IMR-90 (cell line): ENCODE measurements around the gene SYCP3. TPM values are rescaled to one million over a fixed set of nuclear protein-coding genes. Genes with fewer than 3 reads are reported as not detected.

Source experiments
- ATAC-seq: fragments of 200-7000 bp; cut with Tn5 transposase; 2 replicates; pipeline ENCODE4 v1.9.1; 2020; ENCODE audit warnings: low read depth, mild to moderate bottlenecking, moderate library complexity
- BruUV-seq: library from RNA; stranded (reverse); fragments of 400-500 nt; replicated peaks from 2 replicates; lab custom pipeline; 2021; lab: Mats Ljungman, UMichigan
- CTCF ChIA-PET: fragments of 300-600 bp; formaldehyde crosslinking; extraction: SDS; loops from one replicate; lab custom pipeline; 2021; ENCODE audit warnings: antibody characterized with exemption; lab: Yijun Ruan, JAX
- POLR2A ChIA-PET: fragments of 300-600 bp; sonication (Branson Sonifier 250); formaldehyde crosslinking; loops from one replicate; lab custom pipeline; 2022; ENCODE audit warnings: antibody characterized with exemption; ENCODE audit not compliant: unreplicated experiment; lab: Charles Lee
- DNase-seq: peaks from one replicate; pipeline ENCODE4 v3.0.0; 2013
- H2AFZ ChIP-seq: replicated peaks from 2 replicates; pipeline ENCODE3; 2013; ENCODE audit warnings: low read length, mild to moderate bottlenecking; ENCODE audit not compliant: poor library complexity
- H2AK5ac ChIP-seq: 2 replicates; pipeline ENCODE4 v1.6.1; 2013; ENCODE audit warnings: low read depth, low read length, inconsistent platforms
- H2AK9ac ChIP-seq: replicated peaks from 2 replicates; pipeline ENCODE3; 2013; ENCODE audit warnings: mild to moderate bottlenecking, low read depth, low read length, moderate library complexity; ENCODE audit not compliant: poor library complexity
- H2BK120ac ChIP-seq: 2 replicates; pipeline ENCODE4 v1.6.1; 2013; ENCODE audit warnings: low read depth, low read length, inconsistent platforms
- H2BK15ac ChIP-seq: 3 replicates; pipeline ENCODE4 v1.6.1; 2013; ENCODE audit warnings: low read depth, low read length, inconsistent platforms
- H2BK20ac ChIP-seq: 2 replicates; pipeline ENCODE4 v1.6.1; 2013; ENCODE audit warnings: low read depth, mild to moderate bottlenecking, inconsistent platforms, low read length, moderate library complexity
- H2BK5ac ChIP-seq: 2 replicates; pipeline ENCODE4 v1.6.1; 2013; ENCODE audit warnings: mild to moderate bottlenecking, low read depth, low read length, inconsistent platforms; ENCODE audit not compliant: poor library complexity, severe bottlenecking
- H3K14ac ChIP-seq: replicated peaks from 2 replicates; pipeline ENCODE4 v1.6.1; 2013; ENCODE audit warnings: low read depth, low read length, inconsistent platforms
- H3K18ac ChIP-seq: 2 replicates; pipeline ENCODE4 v1.6.1; 2013; ENCODE audit warnings: low read depth, low read length, control low read depth
- H3K23ac ChIP-seq: 2 replicates; pipeline ENCODE4 v1.6.1; 2013; ENCODE audit warnings: low read depth, low read length, inconsistent platforms
- H3K27ac ChIP-seq: 2 replicates; pipeline ENCODE4 v1.5.1; 2013; ENCODE audit warnings: mild to moderate bottlenecking, control low read depth, low read length; ENCODE audit not compliant: insufficient read depth
- H3K27me3 ChIP-seq: 2 replicates; pipeline ENCODE4 v1.6.1; 2013; ENCODE audit warnings: low read length; ENCODE audit not compliant: control insufficient read depth, insufficient read depth
- H3K36me3 ChIP-seq: 2 replicates; pipeline ENCODE4 v1.6.1; 2013; ENCODE audit warnings: low read length, mixed read lengths; ENCODE audit not compliant: control insufficient read depth, insufficient read depth
- H3K4ac ChIP-seq: 2 replicates; pipeline ENCODE4 v1.6.1; 2013; ENCODE audit warnings: low read depth, low read length, inconsistent platforms
- H3K4me1 ChIP-seq: 2 replicates; pipeline ENCODE4 v1.6.1; 2013; ENCODE audit warnings: low read length, mixed read lengths; ENCODE audit not compliant: control insufficient read depth, insufficient read depth
- H3K4me2 ChIP-seq: 2 replicates; pipeline ENCODE4 v1.6.1; 2013; ENCODE audit warnings: low read depth, mild to moderate bottlenecking, control low read depth, low read length, moderate library complexity
- H3K4me3 ChIP-seq: 2 replicates; pipeline ENCODE4 v1.5.1; 2013; ENCODE audit warnings: low read depth, mild to moderate bottlenecking, control low read depth, low read length, moderate library complexity; ENCODE audit not compliant: insufficient read depth
- H3K56ac ChIP-seq: 2 replicates; pipeline ENCODE4 v1.6.1; 2013; ENCODE audit warnings: low read length, inconsistent platforms; ENCODE audit not compliant: insufficient read depth; ENCODE audit errors: extremely low read depth
- H3K79me1 ChIP-seq, 2 experiments: 2 replicates each; pipeline ENCODE4 v1.6.1; 2013; ENCODE audit warnings: low read length in 2 of 2, inconsistent platforms in 1 of 2, low read depth in 1 of 2
- H3K9ac ChIP-seq: 2 replicates; pipeline ENCODE4 v1.6.1; 2013; ENCODE audit warnings: low read depth, low read length, control low read depth
- H3K9me1 ChIP-seq: 2 replicates; pipeline ENCODE4 v1.6.1; 2013; ENCODE audit warnings: low read length, inconsistent platforms; ENCODE audit not compliant: insufficient read depth
- H3K9me3 ChIP-seq: 2 replicates; pipeline ENCODE4 v1.6.1; 2013; ENCODE audit warnings: low read length; ENCODE audit not compliant: control insufficient read depth, insufficient read depth
- H4K20me1 ChIP-seq: 2 replicates; pipeline ENCODE4 v1.6.1; 2013; ENCODE audit warnings: low read length, inconsistent platforms; ENCODE audit not compliant: insufficient read depth
- H4K5ac ChIP-seq: 2 replicates; pipeline ENCODE4 v1.6.1; 2013; ENCODE audit warnings: mild to moderate bottlenecking, low read depth, low read length, control low read depth
- H4K8ac ChIP-seq, 2 experiments: 2 replicates each; pipeline ENCODE4 v1.6.1; 2013; ENCODE audit warnings: low read depth in 2 of 2, low read length in 2 of 2, control low read depth in 1 of 2, inconsistent platforms in 1 of 2
- H4K91ac ChIP-seq: 2 replicates; pipeline ENCODE4 v1.6.1; 2013; ENCODE audit warnings: low read depth, low read length, inconsistent platforms; ENCODE audit not compliant: insufficient read depth
- BHLHE40 ChIP-seq: fragments of 150-350 bp; IDR thresholded peaks from 2 replicates; pipeline ENCODE4 v1.6.1; 2016; ENCODE audit warnings: mild to moderate bottlenecking, low read depth, low read length
- CEBPB ChIP-seq: IDR thresholded peaks from 2 replicates; pipeline ENCODE4 v1.6.1; 2012; ENCODE audit warnings: low read depth, low read length, improper control_type of control experiment
- FOS ChIP-seq: fragments of 150-350 bp; IDR thresholded peaks from 2 replicates; pipeline ENCODE4 v1.6.1; 2016; ENCODE audit warnings: low read depth, low read length
- WGBS, 2 experiments: methylation state at CpG; one replicate each; pipeline versions ENCODE4 v1.1.5 to v1.1.7; 2013; ENCODE audit warnings: missing lambda C conversion rate in 2 of 2; ENCODE audit not compliant: insufficient read length in 1 of 2; ENCODE audit errors: extremely low coverage in 2 of 2; 5-methylcytosine and 5-hydroxymethylcytosine counted together
- dilution Hi-C: fragments of 300-500 bp; cut with HindIII; formaldehyde crosslinking; loops from one replicate; pipeline ENCODE4 v1.14.3; 2018; ENCODE audit warnings: low sequenced_read_pairs; ENCODE audit not compliant: unreplicated experiment
- in situ Hi-C: fragments of 300-500 bp; cut with MboI; formaldehyde crosslinking; loops from 3 replicates; pipeline ENCODE4 v1.14.3; 2019; ENCODE audit warnings: low sequenced_read_pairs, inconsistent platforms, mixed read lengths
- intact Hi-C: fragments of 100-400 bp; cut with micrococcal nuclease; formaldehyde crosslinking; loops from 2 replicates; pipeline ENCODE4 v1.10.0; 2022
- polyA plus RNA-seq, 3 experiments: library from polyadenylated mRNA; depleted of rRNA; stranded (reverse); fragments of >200 nt; gene quantifications; 2 replicates each; pipeline ENCODE4 v1.2.3, GENCODE V29; 2012; ENCODE audit warnings: low replicate concordance in 1 of 3
- total RNA-seq: library from RNA; depleted of rRNA; stranded (reverse); fragments of >200 nt; gene quantifications from 2 replicates; pipeline ENCODE4 v1.2.3, GENCODE V29; 2012

The SYCP3 gene
- total and polyA plus RNA-seq, 2 of the 4 experiments (the other 2 are of a cell fraction): 0.07 TPM; not detected in 1

DNA sequence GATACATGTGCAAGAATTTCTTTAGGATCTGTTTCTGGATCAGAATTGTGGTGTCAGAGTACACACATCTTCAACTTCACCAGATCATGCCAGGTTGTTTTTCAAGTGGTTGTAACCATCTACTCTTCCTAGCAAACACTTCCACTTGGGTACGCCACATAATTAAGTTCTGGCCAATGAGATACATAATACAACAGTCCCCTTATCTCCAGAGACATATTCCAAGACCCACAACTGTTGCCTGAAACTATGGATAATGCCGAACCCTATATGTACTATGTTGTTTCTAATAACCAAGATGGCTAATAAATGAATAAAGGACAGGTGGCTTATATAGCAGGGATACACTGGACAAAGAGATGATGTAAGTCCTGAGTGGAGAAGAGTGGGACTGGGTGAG is 44.3 kb downstream of the SYCP3 start:
- dilution Hi-C loops: no loop called here
- H3K14ac ChIP-seq: no peak overlapping the region

More for the DNA sequence above, 44.3 kb downstream of the SYCP3 start:
- Histone ChIP-seq H2BK20ac (no peak overlapping the region), H3K4ac (no peak overlapping the region), H2BK15ac (no peak overlapping the region), H3K79me1 (peaks cover 3 to 5% of the 10 kb centered on the region in 2 experiments; a peak in 2 of 4 replicates), H4K5ac (no peak overlapping the region), H3K36me3 (no peaks in the 10 kb centered on the region), H3K27me3 (no peaks in the 10 kb centered on the region), H2BK5ac (no peak overlapping the region), H3K4me2 (no peak overlapping the region), H2AK9ac (no peak overlapping the region), H2AFZ (no peak overlapping the region), H3K27ac (no peak overlapping the region), H2AK5ac (no peak overlapping the region), H3K9me3 (peaks cover 2% of the 10 kb centered on the region), H3K18ac (no peak overlapping the region), H3K9ac (no peak overlapping the region), H3K4me1 (peaks cover 7% of the 10 kb centered on the region), H4K8ac (no peak overlapping the region), H3K9me1 (no peaks in the 10 kb centered on the region), H4K20me1 (no peaks in the 10 kb centered on the region), H3K56ac (no peak overlapping the region), H3K4me3 (no peak overlapping the region), H4K91ac (no peak overlapping the region), H3K23ac (no peak overlapping the region), H2BK120ac (no peak overlapping the region)
- POLR2A ChIA-PET: no interaction called here
- WGBS, 2 experiments: no CpG with 5 or more reads among the region's 2 CpGs
- TF ChIP-seq CEBPB: no peak
- no peak for TF ChIP-seq BHLHE40
- no peak for TF ChIP-seq FOS
- DNase-seq (no peak), ATAC-seq (no peak)
- intact Hi-C loops: no loop called here
- CTCF ChIA-PET: no interaction called here
- in situ Hi-C loops: no loop called here
- no TSS peak for BruUV-seq
